SK-MEL-5 (cell line): ENCODE measurements around the gene CXCL12. TPM values are rescaled to one million over a fixed set of nuclear protein-coding genes. Genes with fewer than 3 reads are reported as not detected.

Source experiments
- DNase-seq: peaks from one replicate; pipeline ENCODE4 v3.0.0-alpha.2; 2016; ENCODE audit warnings: low read depth, low spot score
- in situ Hi-C: cut with HindIII; loops from 2 replicates; pipeline ENCODE4 v1.10.0; 2016; ENCODE audit warnings: low sequenced_read_pairs, high pct_unique_total_duplicates, low pct_unique_long_range_greater_than_20kb
- polyA plus RNA-seq, 2 experiments: library from polyadenylated mRNA; depleted of rRNA; stranded (reverse); fragments of >200 nt; gene quantifications; 2 replicates each; pipeline ENCODE4 v1.2.3, GENCODE V29; 2015
- total RNA-seq: library from RNA; depleted of rRNA; stranded (reverse); fragments of >200 nt; shearing (Covaris generic); gene quantifications from 2 replicates; pipeline ENCODE4 v1.2.3, GENCODE V29; 2014; rRNA removed

CXCL12 gene
- 0.37 and 0.67 TPM in 2 replicates for total RNA-seq
- polyA plus RNA-seq (2015; cell fraction: cytosol; rRNA removed) = 0.29 and 0.38 TPM in 2 replicates
- polyA plus RNA-seq (2015; cell fraction: nucleus; rRNA removed) = 0.12 TPM in 1 of 2 replicates, not detected in the other

DNA sequence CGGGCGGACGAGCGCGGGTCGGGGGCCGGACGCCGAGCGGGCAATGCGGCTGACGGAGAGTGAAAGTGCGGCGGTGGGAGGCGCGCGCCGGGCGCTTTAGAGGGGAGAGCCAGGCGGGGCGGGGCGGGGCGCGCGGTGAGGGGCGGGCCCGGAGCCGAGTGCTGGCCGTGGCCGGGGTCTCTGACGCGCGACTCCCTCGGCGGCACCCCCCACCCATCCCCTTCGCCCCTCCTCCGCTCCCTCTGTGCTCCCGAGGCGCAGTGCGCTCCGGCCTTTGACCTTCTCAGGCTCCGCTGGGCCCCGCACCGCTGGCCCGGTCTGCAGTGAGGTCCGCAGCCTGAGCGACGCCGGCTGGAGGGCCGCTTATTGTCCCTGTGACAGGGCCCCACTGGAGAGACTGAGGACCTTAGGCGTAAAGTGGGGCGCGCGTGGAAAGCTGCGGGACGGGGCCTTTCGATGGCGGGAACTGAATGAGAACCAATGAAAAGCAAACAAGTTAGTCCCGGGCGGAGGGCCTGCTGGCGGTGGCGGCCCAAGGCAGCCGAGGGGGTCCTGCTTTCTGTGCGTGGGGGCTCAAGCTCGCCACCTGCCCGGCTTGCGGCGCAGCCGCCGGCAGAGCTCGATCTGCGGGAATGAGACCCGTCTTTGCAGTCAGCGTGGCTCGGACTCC, at the start of gene CXCL12:
Gene CXCL12 (minus strand): TSS at position 72 of the 670 bp plus-strand sequence. CDS start 92 bp downstream, outside the sequence.
- in situ Hi-C loops = no loop called here
- DNase-seq = no peak

GRCh38 chr10:44427479-44427878, 42.6 kb upstream of the CXCL12 start:
- no peak for DNase-seq
- in situ Hi-C loops = no loop called here

- no peak for DNase-seq
- in situ Hi-C loops = no loop called here
Measured at GRCh38 chr10:44427037-44427436, 42.1 kb upstream of the CXCL12 start.

GRCh38 chr10:44426247-44427034, 41.5 kb upstream of the CXCL12 start:
- in situ Hi-C loops = no loop called here
- DNase-seq = no peak

GRCh38 chr10:44425466-44425865, 40.6 kb upstream of the CXCL12 start:
- no peak for DNase-seq

GRCh38 chr10:44424957-44425356, 40.1 kb upstream of the CXCL12 start:
- in situ Hi-C loops = no loop called here
- no peak for DNase-seq

More at GRCh38 chr10:44425466-44425865, 40.6 kb upstream of the CXCL12 start:
- in situ Hi-C loops = no loop called here

GRCh38 chr10:44424298-44424697, 39.4 kb upstream of the CXCL12 start:
- no peak for DNase-seq
- in situ Hi-C loops = no loop called here

DNA sequence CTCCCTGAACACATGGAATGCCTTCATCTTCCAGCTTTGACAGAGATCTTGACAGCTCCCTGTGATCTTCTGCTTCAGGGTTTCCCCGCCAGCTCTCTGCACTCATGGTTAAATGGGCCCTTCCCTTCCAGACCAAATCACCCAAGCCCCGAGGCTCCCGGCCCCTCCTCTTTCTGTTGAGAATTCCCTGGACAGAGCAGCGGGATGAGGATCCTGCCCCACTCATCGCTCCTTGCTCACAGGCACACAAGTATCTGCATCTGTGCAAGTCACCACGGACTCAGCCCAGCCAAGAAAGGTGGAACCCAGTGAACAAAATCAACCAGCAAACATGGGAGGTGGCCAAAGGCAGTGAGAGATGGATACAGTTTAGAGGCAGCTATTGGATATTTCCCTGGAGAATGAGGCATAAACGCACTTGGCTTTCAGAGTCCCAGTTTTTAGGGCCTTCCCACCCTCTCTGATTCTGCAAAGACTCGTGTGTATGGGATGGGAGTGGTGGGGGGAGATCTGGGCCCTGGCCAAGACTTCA, 37.7 kb upstream of the CXCL12 start:
- no peak for DNase-seq

DNA sequence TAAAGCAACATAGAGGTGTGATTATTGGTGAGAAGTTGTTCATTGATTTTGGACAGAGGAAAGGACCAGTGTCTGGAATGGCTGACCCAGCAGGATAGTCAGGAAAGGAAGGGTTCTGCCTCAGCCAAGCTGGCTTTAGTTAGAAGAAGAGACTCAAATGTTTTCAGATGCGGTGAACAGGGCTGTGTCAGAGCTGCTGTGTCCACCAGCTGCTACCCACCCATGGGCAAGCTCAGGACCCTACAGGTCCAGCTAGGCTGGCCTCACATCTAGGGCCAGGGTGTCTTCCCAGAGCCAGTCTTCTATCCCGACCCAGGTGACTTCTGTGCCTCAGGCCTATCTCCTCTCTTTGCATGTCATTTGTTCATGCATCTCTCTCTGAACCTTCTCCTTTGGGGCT, 37.3 kb upstream of the CXCL12 start:
- in situ Hi-C loops = no loop called here
- no peak for DNase-seq

More for the DNA sequence above, 37.7 kb upstream of the CXCL12 start:
- in situ Hi-C loops = no loop called here

DNA sequence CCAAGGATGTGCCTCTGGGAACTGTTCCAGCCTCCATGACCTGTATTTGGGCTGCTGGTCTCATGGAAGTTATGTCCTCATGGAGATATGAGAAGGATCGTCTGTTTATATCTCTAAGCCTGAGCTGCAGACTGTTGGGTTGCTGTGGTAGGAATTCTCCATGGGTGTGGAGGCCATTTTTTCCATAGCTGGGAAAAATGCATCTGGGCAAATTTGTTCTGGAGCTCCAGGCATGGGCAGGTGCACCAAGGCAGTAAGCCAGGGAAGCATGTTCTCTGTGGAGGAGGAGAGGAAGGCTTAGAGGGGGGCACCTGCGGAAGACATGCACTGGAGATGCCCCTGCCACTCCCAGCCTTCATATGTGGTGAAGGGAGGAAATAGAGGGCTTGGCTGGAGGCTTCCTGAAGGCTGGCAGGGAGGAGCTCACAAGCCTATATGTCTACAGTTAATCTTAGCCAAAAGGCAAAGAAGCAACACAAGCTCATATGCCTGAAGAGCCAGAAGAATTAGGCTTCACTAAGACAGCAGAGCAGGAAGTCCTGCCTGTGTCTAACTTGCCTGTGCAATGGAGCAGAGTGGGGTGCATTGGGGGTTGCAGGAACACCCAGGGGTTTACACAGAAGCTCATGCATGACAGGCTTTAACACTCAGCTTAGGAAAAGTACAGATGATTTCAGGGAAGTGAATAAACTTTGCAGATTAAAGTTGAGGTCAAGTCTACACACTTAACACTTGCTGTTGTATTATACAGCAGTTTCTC, 35.1 kb upstream of the CXCL12 start:
- in situ Hi-C loops = no loop called here
- DNase-seq = no peak

- DNase-seq = no peak
- in situ Hi-C loops = no loop called here
Measured at GRCh38 chr10:44418637-44419036, 33.7 kb upstream of the CXCL12 start.

- in situ Hi-C loops = no loop called here
- DNase-seq = no peak
Measured at GRCh38 chr10:44417761-44418160, 32.9 kb upstream of the CXCL12 start.

DNA sequence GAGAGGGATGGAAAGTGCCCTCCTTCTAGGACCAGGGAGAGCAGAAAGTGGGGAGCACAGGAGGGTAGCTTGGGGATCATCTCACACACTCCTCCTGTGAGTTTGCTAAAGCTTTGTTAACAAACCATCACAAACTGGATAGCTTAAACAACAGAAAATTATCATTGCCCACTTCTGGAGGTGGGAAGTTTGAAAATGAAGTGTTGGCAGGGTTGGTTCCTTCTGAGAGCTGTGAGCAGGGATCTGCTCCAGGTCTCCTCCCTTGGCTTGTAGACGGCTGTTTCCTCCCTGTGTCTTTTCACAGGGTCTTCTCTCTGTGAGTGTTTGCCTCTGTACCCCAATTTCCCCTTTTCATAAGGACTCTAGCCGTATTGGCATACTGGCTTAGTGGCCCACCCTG, 32.0 kb upstream of the CXCL12 start:
- in situ Hi-C loops = no loop called here
- no peak for DNase-seq

GRCh38 chr10:44416021-44416771, 31.3 kb upstream of the CXCL12 start:
- in situ Hi-C loops = no loop called here
- no peak for DNase-seq

DNA sequence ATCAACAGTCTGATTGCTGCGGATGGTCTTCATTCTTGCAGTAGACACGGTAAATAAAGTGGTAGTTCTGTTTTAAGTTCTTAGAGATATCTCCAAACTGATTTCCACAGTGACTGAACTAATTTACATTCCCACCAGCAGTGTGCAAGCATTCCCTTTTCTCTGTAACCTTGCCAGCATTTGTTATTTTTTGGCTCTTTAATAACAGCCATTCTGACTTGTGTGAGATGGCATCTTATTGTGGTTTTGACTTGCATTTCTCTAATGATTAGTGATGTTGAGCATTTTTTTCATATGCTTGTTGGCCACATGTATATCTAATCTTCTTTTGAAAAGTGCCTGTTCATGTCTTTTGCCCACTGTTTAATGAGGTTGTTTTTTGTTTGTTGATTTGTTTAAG, 30.2 kb upstream of the CXCL12 start:
- in situ Hi-C loops = no loop called here
- DNase-seq = no peak

DNA sequence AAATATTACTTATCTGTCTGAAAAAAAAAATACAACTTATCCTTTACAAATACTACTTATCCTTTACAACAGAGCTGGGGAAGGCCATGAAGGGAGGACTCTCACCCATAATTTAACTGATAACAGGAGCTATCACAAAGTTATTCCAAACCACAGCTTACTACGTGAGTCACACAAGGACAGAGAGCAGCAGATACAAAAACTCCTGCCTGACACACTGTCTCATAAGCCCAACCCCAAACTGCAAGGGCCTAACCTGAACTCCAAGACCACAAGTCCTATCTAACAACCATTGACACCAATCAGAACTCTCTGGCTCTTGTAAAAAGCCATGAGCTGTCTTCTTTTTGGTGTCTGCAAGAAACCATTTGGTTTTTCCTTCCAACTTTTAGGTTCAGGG, 28.5 kb upstream of the CXCL12 start:
- DNase-seq = no peak
- in situ Hi-C loops = no loop called here

- DNase-seq = no peak
- in situ Hi-C loops = no loop called here
Measured at GRCh38 chr10:44411251-44411650, 26.4 kb upstream of the CXCL12 start.
